ENCODE measurements around the gene N4BP2L1. TPM values are rescaled to one million over a fixed set of nuclear protein-coding genes. Genes with fewer than 3 reads are reported as not detected.
A peak's percentile ranks its signal among the peaks of the same experiment; 100 is the strongest.

Gene N4BP2L1
- total RNA-seq, 1 donor from 2014 or later: 19.2 TPM

DNA sequence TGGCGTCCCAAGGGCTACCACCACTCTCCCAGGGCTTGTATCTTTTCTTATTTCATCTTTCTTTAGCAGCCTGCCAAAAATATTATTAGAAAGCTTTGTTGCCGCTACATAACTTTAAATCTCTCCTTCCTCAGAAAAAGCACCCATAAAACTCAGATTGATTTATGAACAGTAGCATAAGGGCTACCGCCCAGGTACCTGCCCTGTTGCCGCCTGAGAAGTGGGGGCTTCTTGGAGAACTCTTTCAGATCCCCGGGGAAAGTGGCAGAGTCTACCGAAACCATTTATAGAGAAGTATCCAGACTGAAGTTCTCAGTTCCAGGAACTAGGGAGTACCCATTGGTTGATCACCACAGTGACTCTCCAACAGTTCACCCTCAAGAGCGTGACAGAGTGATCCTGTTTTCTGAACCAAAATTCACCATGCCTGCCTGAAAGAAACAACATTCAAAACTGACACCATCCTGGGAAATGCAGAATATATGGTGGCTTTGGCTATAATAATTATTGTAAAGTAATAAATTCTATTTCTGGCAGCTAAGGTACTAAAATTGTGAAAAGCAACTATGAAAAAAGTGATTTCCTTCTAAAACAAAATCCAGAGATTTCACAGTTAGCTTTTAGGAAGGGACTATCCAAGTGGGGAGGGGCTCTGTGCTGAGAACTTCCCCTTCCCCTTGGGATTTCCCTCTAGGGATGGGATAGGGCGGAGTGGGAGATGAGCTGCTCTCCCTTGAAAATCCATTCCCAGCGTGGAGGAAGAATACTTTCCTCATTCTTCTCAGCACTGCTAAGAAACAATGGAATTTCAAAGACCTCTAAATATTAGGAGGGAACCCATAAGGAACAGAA is 877 bp upstream of the N4BP2L1 start:
- Histone ChIP-seq H3K27ac (peak overlapping the region; percentile 96), H3K4me1 (peaks cover 31% of the 10 kb centered on the region), H3K4me3 (peak overlapping the region; percentile 87 to 93), H3K36me3 (no peaks in the 10 kb centered on the region), H3K9me3 (no peaks in the 10 kb centered on the region), H3K27me3 (no peaks in the 10 kb centered on the region)
- no peak for TF ChIP-seq POLR2AphosphoS5 (IDR thresholded peaks at IDR 0.05; ENCODE audit: insufficient read depth in 1 of 2, low read depth in 1 of 2)
- TF ChIP-seq, protein P1, sequence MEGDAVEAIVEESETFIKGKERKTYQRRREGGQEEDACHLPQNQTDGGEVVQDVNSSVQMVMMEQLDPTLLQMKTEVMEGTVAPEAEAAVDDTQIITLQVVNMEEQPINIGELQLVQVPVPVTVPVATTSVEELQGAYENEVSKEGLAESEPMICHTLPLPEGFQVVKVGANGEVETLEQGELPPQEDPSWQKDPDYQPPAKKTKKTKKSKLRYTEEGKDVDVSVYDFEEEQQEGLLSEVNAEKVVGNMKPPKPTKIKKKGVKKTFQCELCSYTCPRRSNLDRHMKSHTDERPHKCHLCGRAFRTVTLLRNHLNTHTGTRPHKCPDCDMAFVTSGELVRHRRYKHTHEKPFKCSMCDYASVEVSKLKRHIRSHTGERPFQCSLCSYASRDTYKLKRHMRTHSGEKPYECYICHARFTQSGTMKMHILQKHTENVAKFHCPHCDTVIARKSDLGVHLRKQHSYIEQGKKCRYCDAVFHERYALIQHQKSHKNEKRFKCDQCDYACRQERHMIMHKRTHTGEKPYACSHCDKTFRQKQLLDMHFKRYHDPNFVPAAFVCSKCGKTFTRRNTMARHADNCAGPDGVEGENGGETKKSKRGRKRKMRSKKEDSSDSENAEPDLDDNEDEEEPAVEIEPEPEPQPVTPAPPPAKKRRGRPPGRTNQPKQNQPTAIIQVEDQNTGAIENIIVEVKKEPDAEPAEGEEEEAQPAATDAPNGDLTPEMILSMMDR (IDR thresholded peaks at IDR 0.05): no peak
- no peak for TF ChIP-seq POLR2A (IDR thresholded peaks at IDR 0.05)
- intact Hi-C loops (cut with DNase I): no loop called here
- no peak for DNase-seq (ENCODE audit: extremely low spot score in 2 of 2)

- Histone ChIP-seq H3K27ac (peak overlapping the region; percentile 96), H3K9me3 (no peaks in the 10 kb centered on the region), H3K4me1 (peaks cover 31% of the 10 kb centered on the region), H3K36me3 (no peaks in the 10 kb centered on the region), H3K4me3 (peak overlapping the region; percentile 87 to 93), H3K27me3 (no peaks in the 10 kb centered on the region)
- no peak for TF ChIP-seq POLR2A (IDR thresholded peaks at IDR 0.05)
- TF ChIP-seq POLR2AphosphoS5 (IDR thresholded peaks at IDR 0.05; ENCODE audit: insufficient read depth in 1 of 2, low read depth in 1 of 2): no peak
- TF ChIP-seq, protein P1 (IDR thresholded peaks at IDR 0.05): no peak
- intact Hi-C loops (cut with DNase I): no loop called here
- DNase-seq (ENCODE audit: extremely low spot score in 2 of 2): no peak
Observed at GRCh38 chr13:32426990-32427851, 709 bp downstream of the N4BP2L1 start.

DNA sequence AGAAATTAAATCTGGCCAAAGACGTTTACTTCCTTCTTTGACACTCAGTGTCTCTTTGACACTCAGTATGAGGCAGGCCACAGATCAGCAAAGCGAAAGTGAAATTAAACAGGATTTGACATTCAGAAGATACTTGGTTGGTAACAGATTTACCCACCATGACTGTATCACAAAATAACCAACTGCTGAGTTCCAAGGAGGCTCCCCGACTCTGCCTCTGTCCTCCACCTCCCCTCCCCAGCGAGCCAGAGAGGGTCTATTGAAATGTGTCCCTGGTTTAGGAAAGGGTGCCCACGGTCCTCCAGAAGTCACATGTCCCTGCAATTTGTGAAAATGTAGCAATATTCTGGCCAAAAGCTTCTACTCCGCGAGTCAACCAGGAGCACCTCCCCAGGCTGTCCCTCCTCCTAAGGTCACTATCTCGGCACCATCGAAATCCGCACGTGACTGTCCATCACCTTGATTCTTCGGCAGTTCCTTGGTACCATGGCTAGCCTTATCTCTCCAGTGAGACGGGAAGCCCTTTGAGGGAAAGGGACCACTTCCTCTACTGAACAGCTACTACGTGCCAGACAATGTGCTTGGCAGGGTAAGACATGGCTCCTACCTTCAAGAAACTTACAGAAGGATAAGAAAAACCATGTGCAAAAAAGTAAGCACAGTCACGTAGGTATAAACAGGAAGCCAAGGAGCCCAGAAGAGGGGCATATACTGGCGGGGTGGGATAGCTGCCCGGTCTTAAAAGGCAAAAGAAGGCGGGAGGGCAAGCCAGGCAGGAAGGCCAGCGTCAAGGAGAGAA is 1.5 kb downstream of the N4BP2L1 start:
- intact Hi-C loops (cut with DNase I): no loop called here
- H3K4me1 ChIP-seq: peaks cover 31% of the 10 kb centered on the region
- peak overlapping the region; percentile 96 for H3K27ac ChIP-seq
- H3K36me3 ChIP-seq: no peaks in the 10 kb centered on the region
- TF ChIP-seq, protein P1 (IDR thresholded peaks at IDR 0.05): no peak
- TF ChIP-seq POLR2AphosphoS5 (IDR thresholded peaks at IDR 0.05; ENCODE audit: insufficient read depth in 1 of 2, low read depth in 1 of 2) (no peak), POLR2A (IDR thresholded peaks at IDR 0.05) (no peak)
- no peaks in the 10 kb centered on the region for H3K9me3 ChIP-seq
- no peaks in the 10 kb centered on the region for H3K27me3 ChIP-seq
- DNase-seq (ENCODE audit: extremely low spot score in 2 of 2): no peak
- peak overlapping the region; percentile 87 to 93 for H3K4me3 ChIP-seq

DNA sequence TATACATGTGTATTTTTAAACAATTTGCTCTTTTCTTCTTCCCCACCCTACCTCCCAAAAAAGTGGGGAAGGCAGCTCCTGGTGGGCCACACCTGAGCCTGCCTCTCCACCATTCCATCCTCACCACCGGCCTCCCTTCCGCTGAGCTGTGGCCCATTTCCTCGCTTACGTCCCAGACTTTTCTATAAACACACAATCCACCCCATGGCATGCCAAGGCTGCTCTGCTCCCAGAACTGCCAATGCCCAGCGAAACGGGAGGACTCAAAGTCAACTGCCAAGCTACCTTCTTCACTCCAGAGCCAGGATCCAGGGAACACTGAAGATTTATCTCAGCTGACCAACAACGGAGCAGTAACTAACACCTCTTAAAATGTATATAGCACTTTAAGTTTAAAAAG is 2.8 kb downstream of the N4BP2L1 start:
- no peak overlapping the region for H3K4me3 ChIP-seq
- intact Hi-C loops (cut with DNase I): no loop called here
- H3K27me3 ChIP-seq: no peaks in the 10 kb centered on the region
- TF ChIP-seq, protein P1 (IDR thresholded peaks at IDR 0.05): no peak
- TF ChIP-seq POLR2A (IDR thresholded peaks at IDR 0.05) (no peak), POLR2AphosphoS5 (IDR thresholded peaks at IDR 0.05; ENCODE audit: insufficient read depth in 1 of 2, low read depth in 1 of 2) (no peak)
- no peaks in the 10 kb centered on the region for H3K9me3 ChIP-seq
- DNase-seq (ENCODE audit: extremely low spot score in 2 of 2): no peak
- H3K36me3 ChIP-seq: no peaks in the 10 kb centered on the region
- no peak overlapping the region for H3K27ac ChIP-seq
- peaks cover 31% of the 10 kb centered on the region for H3K4me1 ChIP-seq
